NCI-H1694 (cell line): ENCODE measurements around the gene RPL7A.

Experiments used
- DNase-seq: peaks from one replicate; lab custom pipeline; 2025; lab: John Stamatoyannopoulos, UW

RPL7A gene

DNA sequence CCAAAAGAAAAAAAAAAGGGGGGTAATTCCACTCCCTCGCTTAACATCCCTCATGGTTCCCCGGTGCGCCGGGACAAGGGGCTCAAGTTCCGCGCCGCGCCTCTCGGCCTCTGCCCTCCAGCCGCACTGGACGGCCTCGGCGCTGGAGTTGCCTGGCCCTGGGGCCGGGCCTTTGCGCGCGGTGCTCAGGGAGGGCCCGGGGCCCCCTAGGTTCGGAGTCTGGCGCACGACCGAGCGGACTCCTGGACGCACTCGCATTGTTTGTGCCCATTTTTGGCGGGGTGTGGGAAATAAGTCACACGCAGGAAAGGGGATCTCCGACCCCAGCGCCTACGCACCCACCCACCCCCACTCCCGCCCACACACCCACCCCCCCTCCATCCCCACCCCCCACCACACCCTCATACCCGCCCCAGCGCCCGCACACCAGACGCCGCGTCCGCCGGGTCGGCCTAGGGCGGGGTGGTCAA is 468 bp upstream of the RPL7A start:
- DNase-seq: no peak

DNA sequence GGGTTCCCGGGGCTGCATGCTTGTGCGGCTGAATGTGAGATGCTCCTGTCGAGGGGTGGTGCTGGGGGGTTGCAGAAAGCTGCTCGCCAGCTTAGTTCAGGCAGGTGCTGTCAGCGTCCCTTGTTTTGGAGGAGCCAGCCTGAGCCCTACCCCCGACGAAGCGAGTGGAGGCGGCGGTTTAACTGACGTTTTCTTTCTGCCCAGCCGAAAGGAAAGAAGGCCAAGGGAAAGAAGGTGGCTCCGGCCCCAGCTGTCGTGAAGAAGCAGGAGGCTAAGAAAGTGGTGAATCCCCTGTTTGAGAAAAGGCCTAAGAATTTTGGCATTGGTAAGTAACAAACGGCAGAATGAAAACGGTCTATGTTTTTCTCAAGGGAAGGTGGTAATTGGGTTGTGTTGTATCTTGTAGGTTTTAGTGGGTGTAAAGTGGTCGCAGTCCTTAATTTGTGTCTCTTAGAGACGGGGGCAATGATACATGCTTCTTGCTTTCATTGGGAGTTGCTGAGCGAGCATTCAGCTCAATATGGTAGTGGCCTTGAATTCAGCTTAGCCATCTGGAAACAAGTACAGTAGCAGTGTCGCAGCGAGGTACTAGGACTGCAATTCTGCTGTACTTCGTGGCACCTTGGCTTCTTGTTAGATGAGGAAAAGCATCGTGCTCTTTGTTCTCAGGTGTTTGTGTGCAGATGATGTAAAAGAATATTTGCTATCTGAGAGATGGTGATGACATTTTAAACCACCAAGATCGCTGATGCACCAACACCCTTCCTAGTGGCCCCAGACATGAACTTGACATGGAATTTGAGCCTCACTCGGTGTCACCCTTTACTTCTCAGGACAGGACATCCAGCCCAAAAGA is 928 bp downstream of the RPL7A start:
- no peak for DNase-seq

DNA sequence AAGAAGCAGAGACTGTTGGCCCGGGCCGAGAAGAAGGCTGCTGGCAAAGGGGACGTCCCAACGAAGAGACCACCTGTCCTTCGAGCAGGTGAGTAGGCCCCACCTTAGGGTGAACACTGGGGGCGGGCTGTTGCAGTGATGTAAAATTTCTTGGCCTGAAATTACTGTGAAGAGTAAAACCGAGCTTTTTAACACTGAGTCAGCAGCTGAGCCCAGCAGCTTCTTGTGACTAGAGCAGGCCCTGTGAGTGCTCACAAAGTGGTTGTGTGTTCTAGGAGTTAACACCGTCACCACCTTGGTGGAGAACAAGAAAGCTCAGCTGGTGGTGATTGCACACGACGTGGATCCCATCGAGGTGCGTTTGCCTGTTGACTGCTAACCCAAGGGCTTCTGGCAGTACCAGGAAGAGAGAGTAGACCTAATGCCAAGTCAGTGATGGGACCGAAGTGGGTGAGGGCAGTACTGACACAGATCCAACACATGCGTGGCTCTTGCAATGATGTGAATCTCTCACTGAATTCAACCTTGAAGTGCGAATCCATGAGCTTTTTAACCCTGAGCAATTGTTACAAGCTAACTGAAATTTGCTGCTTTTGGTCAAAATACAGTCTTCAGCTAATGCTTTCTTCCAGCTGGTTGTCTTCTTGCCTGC is 2.1 kb downstream of the RPL7A start:
- DNase-seq: no peak

DNA sequence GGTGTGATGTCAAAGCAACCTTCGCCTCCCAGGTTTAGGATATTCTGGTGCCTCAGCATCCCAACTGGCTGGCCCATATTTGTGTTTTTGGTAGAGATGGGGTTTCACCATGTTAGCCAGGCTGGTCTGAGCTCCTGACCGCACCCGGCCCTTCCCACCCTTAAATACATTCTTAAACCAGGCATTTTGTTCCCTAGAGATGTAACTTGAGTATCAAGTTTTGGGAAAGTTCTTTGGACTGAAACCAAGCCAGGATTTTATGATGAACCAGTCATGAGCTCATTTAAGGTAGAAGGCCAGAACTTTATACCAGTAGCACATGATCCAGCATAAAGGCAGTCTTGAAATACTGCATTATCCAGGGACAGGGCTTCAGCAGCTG is 3.5 kb downstream of the RPL7A start:
- DNase-seq: no peak

DNA sequence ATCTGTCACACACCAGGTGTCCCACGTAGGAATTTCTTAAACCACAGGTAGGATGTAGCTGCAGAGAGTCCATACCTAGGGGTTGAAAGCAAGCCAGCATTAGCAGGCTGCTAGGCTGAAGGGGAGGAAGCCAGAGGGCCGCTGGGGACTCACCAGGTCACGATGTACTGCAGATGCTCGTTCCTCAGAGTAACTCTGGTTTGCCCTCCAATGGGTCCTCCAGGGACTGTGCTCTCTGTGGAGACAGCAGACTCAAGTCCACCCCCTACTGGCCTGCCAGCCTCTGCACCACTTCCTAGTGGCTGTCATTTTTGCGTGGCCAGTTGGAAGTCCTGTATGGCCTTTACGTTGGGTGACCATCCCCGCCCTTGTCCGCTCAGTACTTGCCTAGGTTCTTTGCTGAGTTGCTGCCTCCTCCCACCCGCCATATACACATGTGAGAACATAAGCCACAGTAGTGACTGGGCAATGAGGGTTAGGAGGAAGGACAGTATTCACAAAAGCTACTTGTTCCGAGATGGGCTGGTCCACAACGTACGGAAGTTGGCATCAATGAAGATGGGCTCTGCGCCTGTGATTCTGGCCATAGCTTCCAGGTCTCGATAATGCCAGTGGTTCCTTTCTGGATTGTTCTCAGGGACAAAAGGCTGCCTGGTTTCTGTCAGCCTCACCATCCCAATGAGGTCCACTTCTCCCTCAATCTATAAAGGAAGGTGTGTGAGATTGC is 4.1 kb downstream of the RPL7A start:
- no peak for DNase-seq

DNA sequence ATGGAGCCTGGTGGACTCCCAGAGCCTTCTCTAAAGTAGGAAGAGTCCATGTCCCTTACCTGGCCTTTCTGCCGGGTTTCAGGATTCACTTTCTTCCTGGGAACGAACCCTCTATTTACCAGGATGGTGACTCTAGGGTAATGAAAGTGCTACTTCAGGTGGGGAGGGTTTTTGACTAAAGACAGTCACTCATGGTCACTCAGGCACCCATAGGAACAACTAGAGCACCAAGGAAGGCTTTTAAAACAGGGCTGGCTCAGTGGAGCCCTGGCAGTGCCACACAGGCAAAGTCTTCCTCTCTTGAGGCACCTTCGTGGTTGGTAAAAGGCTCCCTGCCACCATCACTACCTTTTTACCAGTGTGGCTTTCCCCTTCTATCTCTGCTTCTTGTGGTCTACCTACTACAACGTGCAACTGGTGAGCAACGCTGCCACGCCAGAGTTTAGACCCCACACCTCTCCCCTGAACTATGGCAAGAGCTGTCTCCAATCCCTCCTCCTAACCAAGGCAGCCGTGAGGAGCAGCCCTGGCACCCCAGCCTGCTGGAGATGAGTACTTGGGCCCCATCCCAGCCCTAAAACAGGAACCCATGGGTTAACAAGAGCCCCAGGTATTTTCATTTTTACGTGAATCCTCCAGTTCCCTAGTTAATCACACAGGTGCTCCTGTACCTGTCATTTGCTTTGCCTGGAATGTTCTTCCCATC is 4.8 kb downstream of the RPL7A start:
- no peak for DNase-seq

DNA sequence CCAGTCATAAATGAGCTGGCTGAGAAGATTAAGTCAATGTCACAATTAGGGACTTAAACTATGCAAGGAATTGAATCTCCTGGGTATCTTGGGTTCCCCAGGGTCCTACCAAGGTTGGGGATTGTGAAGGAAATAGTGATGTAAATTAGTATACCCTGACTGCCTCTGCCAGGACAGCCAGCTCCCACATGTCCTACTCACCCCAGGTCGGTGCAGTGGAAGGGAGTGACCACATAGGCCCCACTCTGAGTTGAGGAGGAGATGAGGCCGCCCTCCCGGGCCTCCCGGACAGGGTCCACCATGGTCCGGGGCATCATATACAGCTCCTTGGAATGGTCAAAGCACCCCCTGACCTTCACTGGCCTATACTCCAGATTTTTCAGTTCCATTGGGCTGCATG is 5.5 kb downstream of the RPL7A start:
- DNase-seq: no peak

DNA sequence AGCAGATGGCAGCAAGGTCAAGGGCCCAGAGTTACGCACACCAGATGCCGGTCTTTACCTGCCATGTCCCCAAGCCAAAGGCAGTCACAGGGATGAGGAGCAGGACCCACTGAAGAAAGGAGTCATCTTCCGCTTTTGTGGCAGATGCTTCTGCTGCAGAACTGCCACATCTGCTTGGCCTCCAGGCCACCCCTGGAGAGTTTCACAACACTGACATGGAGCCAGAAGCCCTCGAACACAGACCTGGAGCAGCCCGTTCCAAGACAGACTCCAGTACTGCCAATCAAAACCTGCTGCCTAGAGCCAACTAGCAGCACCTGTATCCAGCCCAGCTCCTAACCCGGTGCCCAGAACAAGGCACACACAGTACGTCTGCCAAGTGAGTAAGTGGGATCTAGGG is 6.7 kb downstream of the RPL7A start:
- DNase-seq: no peak

DNA sequence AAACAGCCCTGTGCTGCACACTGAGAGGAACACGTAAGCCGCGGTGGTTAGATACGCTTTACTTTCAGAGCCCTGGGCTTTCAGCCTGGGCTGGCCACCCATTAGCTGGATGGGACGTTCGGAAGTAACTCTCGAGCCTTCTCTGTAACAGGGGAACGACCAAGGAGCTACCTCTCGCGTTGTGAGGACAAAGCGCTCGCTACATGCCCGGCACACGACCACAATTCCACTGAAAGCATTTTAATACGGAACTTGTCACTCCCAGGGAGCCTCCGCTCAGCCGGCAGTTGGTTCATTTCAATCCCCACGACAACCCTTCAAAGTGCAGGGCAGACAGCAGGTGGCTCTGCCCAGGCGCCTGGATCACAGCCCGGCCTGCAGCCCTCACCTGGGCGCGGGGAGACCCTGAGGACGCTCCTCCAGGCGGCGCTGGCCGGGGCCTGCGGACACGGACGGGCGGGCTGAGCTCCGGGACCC is 7.9 kb downstream of the RPL7A start:
- DNase-seq: no peak

DNA sequence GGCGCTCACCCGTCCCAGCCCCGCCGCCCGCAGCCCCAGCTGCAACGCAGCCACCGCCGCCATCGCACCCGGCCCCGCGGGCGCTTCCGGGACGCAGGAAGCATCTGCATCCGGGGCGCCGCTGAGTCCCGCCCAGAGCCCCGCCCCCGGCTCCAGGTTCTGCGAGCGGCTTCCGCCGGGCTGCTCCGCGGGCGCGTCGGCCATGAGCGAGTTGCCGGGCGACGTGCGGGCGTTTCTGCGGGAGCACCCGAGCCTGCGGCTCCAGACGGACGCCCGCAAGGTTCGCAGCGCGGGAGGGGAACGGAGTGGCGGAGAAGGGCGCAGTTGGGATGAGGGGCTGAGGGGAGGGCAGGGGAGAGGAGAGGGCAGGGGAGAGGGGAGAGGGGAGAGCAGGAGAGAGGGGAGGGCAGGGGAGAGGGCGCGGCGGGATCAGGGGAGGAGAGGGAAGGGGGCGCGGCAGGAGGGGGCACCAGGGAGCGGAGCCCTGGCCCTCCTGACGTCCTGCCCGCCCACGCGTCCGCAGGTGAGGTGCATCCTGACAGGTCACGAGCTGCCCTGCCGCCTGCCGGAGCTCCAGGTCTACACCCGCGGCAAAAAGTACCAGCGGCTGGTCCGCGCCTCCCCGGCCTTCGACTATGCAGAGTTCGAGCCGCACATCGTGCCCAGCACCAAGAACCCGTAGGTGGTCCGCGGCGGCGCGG is 8.5 kb downstream of the RPL7A start, which contains the start of the genes SURF1 and SURF2:
TSS of gene SURF1 (minus strand) at position 97 of the 701 bp plus-strand sequence. CDS start at position 63, 34 bp downstream.
TSS of gene SURF2 (plus strand) at position 160 of the 701 bp plus-strand sequence. CDS start at position 203, 43 bp downstream.
- DNase-seq: peak; percentile 38

DNA sequence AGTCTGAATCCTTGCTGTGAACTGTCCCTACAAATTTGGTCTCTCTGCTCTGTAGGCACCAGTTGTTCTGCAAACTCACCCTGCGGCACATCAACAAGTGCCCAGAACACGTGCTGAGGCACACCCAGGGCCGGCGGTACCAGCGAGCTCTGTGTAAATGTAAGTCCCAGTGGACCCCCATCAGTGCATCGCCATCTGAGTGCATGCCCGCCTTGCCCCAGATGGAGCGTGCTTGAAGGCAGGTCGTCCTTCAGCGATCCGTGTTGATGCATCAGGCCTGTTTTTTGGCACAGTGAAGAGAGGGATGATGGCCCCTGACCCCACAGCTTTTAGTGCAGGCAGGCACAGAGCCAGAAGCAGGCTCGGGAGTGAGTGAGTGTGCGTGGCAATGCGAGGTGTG is 9.6 kb downstream of the RPL7A start:
- no peak for DNase-seq

DNA sequence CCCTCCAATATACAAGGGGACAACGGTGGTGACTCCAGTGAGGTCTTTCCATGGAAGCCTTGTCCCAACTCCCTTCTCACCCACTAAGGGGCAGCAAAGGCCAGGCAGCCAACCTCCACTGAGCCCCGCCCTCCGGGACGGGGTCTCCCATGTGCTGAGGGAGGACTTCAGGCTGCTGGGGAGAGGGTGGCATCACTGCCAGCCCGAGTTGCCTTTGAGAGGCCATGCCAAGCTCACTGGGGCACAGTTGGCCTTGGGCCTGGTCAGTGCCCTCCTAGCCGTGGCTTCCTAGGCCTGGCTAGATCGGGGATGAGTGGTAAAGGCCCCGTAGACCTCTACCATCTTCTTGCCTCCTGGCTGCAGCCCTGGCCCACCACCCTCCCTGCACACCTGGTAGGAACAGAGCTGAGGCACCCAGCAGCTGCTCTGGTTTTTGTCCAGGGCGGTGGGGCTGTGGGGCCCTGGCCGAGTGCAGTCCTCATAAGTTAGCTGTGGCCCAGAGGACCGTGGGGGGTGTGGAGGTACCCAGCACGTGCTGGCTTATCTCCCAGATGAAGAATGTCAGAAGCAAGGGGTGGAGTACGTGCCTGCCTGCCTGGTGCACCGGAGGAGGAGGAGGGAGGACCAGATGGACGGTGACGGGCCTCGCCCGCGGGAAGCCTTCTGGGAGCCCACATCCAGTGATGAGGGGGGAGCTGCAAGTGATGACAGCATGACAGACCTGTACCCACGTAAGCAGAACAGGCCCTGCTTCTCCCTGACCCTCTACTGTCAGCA is 11.6 kb downstream of the RPL7A start:
- peak; percentile 36 for DNase-seq

DNA sequence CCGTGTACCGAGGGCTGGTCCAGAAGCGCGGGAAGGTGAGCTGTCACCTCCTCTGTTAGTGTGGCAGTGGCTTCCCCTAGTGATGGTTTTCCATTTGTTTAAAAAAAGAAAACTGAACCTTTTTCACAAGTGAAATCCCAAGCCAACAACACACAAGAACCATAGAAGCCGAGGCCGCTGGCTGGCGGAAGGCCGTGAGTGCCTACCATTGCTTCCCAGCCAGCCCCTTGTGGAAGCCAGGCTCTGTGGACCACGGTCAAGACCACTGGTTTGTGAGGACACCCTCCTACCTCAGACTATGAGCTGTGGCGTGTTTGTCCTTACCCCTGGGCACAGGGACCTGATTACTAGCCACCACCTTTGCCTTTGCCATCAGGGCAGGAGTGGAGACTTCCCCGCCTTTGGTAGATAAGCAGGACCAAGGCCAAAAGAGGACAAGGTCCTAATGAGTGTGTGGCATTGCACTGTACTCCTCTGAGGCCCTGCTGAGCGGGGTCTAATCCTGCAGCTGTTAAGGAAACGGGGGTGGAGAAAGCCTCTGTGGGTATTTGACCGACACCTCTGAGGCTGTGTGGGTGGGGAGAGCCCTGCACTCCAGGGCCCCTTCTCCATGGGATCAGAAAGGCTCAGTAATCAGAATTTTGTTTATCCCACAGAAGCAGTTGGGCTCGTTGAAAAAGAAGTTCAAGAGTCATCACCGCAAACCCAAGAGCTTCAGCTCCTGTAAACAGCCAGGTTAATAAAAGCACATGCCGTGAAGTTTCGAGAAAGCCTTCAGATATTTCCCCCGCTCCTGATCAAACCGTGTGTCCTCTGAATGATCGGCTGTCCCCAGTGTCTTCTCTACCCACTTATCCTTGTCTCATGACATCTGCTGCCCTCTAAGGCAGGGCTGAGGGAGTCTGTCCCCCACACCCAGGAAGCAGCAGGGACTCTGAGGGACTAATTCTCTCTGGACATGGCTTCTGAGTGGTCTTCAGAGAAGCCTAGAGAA is 12.7 kb downstream of the RPL7A start:
- no peak for DNase-seq

DNA sequence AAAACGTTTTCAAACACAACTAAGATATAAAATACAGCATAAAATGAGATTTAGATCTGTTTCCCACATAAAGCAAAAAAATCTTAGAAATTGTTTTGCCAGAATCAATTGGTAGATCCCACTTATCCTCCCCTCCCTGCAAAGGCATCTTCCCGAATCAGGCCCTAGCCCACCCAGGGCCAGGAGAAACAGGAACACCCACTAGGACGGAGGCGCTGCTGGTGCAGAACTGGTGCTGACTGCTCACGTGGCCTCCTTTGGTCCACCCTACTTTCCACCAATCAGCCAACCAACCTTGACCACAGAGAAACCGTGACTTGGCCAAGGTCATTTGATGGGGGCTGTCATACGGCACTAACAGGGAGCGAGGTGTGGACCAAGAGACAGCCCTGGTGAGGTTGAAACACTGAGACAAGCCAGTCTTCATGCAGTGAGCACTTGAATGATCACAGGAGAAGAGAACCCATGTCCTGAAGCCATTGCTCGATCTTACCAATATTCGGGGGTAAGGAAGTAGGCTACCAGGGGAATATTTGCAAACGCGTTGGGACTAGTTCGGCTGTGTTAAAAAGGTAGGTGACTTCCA is 13.6 kb downstream of the RPL7A start:
- DNase-seq: no peak

DNA sequence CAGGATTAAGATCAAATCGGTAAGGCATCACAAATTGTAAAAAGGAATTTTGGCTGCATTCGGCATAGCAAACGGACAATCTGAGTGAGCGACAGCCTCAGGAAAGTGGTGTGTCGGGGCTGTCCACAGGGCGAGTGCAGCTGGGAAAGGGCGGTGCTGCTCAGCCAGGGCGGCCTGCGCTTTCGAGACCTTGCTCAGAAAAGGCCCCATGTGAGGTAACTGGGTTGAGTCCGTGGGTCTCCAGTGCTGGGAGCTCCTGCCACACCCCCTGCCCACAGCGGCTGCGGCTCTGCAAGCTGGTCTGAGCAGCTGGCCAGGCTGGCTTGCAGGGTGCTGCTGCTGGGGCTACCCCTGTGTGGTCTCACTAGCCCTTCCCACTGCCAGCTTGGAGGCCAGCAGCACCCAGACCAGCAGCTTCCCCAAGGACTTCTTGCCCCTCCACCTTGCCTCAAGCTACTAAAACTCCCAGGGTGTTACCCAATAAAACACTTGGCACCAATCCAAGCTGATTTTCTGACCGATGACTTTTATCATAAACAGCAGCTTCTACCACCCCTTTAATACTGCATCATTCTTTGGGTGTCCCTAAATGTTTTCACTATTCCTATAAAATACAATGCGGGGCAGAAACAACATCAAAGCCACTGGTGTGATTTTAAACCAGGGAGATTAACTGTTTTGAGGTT is 14.5 kb downstream of the RPL7A start:
- no peak for DNase-seq

DNA sequence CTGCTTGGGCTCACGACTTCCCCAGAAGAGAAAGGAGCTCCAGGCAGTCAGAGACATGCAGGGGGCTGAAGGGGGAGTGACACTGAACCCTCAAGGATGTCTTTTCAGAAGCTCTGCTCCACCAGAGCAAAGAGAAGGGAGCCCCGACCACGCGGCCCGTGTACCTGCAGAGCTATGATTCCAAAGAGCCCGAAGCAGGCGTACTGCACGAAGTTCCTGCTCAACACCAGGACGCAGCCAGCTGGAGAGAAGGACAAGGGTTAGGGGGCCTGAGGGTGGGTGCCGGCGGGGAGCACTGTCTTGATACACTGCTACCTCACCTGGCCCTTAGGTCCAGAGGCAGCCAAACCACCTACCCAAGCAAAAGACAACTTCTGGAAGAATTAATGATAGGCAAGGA is 18.4 kb downstream of the RPL7A start:
- DNase-seq: no peak

DNA sequence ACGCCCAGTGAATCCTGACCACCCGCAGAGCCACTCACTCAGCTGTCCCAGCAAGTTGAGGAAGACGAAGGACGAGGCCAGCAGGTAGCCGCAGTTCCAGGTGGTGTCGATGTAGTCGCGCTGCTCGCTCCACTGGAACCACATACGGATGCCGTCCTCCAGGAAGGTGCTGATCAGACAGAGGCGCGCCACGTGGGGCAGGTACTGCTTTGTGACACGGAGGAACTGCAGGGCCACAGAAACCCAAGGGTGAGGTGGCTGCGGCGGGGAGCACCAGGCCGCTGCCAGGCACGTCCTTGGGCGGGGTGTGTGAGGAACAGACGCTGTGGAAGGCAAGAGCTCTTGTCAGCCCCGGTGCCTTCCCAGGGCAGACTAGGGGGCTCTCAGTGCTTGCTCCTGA is 19.2 kb downstream of the RPL7A start:
- no peak for DNase-seq

DNA sequence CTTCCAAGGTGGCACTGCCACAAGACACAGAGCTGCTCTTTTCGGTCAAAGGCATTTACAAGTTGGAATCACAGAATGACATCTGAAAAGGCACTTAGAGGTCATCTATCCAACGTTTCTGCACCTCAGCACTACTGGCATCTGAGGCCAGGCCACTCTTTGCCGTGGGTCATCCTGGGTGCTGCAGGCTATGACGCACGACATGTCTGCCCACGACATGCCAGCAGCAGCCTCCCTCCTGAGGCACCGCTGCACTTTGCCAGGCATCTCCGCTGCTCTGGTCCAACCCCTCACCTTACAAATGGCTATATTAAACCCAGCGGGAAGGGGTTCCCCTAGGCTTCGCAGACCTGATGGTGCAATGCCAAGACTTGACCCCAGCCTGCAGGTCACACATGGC is 19.8 kb downstream of the RPL7A start:
- no peak for DNase-seq
